Epithelial cell of alveolus of lung (primary cell): ENCODE results near the gene LIFR. TPM values are rescaled to one million over a fixed set of nuclear protein-coding genes. Genes with fewer than 3 reads are reported as not detected.

Source experiments
- total RNA-seq: library from RNA; depleted of rRNA; stranded (reverse); fragments of >200 nt; gene quantifications from 2 replicates; pipeline ENCODE4 v1.2.1, GENCODE V29; 2015

LIFR gene, protein sequence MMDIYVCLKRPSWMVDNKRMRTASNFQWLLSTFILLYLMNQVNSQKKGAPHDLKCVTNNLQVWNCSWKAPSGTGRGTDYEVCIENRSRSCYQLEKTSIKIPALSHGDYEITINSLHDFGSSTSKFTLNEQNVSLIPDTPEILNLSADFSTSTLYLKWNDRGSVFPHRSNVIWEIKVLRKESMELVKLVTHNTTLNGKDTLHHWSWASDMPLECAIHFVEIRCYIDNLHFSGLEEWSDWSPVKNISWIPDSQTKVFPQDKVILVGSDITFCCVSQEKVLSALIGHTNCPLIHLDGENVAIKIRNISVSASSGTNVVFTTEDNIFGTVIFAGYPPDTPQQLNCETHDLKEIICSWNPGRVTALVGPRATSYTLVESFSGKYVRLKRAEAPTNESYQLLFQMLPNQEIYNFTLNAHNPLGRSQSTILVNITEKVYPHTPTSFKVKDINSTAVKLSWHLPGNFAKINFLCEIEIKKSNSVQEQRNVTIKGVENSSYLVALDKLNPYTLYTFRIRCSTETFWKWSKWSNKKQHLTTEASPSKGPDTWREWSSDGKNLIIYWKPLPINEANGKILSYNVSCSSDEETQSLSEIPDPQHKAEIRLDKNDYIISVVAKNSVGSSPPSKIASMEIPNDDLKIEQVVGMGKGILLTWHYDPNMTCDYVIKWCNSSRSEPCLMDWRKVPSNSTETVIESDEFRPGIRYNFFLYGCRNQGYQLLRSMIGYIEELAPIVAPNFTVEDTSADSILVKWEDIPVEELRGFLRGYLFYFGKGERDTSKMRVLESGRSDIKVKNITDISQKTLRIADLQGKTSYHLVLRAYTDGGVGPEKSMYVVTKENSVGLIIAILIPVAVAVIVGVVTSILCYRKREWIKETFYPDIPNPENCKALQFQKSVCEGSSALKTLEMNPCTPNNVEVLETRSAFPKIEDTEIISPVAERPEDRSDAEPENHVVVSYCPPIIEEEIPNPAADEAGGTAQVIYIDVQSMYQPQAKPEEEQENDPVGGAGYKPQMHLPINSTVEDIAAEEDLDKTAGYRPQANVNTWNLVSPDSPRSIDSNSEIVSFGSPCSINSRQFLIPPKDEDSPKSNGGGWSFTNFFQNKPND
- total RNA-seq, result 20.3 and 64.1 TPM in 2 replicates

DNA sequence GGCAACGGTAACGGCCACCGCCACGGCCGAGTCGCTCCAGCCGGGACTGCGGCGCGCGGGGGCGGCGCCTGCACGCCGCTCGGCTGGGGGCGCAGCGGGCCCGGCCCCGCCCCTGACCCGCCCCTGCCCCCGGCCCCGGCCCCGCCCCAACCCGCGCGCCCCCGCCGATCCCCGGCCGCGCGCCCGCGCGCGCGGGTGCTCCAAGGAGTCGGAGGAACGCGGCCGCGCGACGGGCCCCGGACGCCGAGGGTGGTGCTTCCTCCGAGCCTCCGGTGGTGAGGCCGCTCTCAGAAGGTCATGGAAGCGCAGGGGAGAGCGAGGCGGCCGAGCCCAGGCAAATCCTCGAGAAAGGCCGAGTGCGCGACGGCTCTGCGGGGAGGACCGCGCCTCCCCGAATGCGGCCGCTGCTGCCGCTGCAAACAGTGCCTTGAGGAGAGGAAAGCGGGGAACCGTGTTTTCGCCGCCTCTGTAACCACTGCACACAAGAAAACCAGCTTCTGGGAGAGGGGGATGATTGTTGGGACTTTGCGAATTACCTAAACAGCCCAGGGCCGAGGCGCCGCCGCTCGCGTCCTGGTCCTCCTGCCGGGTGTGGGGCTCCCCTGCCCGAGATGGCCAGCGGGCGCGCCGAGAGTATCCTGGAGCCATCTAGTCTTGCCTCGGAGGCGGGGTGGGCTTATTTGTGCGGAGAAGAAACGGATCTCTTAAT, at the start of gene LIFR:
TSS of gene LIFR (minus strand) at position 48 of the 709 bp plus-strand sequence. CDS start 25,999 bp downstream, outside the sequence.

